ENCODE data around the gene BEST2.

DNA sequence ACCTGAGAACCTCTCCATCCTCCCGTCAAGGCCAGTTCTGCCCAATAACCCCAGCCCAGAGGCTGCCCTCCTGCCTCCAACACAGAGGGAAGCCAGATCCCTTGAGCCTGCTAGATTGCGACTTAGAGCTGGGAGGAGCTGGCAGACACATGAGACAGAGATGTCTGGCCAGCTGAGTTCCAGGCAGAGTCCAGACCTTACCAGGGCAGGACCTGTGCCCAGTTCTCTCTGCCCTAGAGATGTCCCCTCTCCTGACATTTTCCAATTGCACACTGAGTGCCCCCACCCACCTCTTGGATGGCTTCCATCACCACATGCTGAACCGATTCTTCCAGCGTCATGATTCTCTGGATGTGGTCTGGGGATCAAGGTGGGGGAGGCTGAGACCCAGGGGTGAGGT, 20.7 kb downstream of the BEST2 start:
- TF ChIP-seq, protein P1, sequence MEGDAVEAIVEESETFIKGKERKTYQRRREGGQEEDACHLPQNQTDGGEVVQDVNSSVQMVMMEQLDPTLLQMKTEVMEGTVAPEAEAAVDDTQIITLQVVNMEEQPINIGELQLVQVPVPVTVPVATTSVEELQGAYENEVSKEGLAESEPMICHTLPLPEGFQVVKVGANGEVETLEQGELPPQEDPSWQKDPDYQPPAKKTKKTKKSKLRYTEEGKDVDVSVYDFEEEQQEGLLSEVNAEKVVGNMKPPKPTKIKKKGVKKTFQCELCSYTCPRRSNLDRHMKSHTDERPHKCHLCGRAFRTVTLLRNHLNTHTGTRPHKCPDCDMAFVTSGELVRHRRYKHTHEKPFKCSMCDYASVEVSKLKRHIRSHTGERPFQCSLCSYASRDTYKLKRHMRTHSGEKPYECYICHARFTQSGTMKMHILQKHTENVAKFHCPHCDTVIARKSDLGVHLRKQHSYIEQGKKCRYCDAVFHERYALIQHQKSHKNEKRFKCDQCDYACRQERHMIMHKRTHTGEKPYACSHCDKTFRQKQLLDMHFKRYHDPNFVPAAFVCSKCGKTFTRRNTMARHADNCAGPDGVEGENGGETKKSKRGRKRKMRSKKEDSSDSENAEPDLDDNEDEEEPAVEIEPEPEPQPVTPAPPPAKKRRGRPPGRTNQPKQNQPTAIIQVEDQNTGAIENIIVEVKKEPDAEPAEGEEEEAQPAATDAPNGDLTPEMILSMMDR (IDR thresholded peaks at IDR 0.05) = no peak
- TF ChIP-seq POLR2A (IDR thresholded peaks at IDR 0.05) = no peak

Data from heart left ventricle (tissue), 13 donors.